ENCODE measurements around the gene HTRA1. TPM values are rescaled to one million over a fixed set of nuclear protein-coding genes. Genes with fewer than 3 reads are reported as not detected.

Gene HTRA1
- total RNA-seq, 1 donor from 2014 or later, result 125 TPM

DNA sequence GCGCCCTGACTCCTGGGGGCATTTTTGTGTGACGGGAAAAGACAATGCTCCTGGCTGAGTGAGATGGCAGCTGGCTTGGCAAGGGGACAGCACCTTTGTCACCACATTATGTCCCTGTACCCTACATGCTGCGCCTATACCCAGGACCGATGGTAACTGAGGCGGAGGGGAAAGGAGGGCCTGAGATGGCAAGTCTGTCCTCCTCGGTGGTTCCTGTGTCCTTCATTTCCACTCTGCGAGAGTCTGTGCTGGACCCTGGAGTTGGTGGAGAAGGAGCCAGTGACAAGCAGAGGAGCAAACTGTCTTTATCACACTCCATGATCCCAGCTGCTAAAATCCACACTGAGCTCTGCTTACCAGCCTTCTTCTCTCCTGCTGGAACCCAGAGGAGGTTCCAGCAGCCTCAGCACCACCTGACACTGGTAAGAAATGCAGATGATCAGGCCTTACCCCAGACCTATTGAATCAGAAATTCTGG, 6.7 kb upstream of the HTRA1 start, which contains the start of gene ARMS2:
ARMS2 (plus strand) TSS at position 51 of the 478 bp plus-strand sequence; CDS start at position 126, 75 bp downstream.
- DNase-seq (ENCODE audit: low read depth in 2 of 2), result no peak

DNA sequence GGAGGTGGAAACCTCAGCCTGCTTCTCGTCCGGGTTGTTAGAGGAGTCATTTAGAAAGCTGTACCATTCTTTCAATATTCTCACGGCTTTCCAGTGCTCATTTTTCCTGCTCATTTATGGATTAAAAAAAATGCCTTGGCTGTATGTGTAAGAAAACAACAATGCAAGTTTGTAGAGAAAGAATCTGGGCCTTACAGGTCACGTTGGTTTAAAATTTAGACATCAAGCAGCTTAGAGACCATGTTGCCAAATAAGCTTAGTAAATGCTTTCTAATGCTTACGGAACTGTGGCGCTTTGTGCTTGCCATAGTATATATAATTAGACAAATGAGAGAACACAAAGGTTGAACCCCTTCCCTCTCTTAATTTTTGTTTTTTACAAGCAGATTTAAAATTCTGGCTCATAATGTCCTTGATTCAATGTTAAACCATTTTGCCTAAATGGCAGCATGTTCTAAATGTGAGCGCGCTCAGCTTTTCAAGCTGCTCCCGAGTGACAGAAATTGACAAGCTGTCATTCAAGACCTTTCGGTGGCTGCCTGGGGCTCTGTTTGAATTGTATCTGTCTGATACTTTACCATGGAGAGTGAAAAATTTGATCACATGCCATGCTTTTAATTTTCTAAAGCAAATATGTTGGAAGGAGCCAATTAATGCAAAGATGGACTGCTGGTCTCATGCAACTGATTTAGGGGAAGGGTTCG, 5.8 kb upstream of the HTRA1 start:
- DNase-seq (ENCODE audit: low read depth in 2 of 2), result no peak

DNA sequence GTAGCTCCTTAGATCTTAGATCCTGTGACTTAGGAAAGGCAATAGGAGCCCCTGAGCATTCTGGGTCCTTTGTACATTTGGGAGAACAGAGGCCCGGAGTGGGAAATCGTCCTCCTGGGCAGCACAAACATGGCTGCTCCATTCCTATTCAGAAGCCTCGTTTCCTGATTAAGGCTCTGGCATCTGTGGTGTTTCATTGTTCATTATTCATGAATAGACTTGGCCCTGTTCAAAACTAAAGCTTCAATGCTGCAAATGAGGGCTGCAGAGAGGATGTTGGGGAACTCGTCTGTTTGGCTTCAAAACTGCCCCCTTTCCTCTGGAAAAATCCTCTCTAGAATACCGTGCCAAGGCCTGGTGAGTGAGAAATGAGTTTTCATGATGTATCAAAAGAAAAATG, 3.4 kb upstream of the HTRA1 start:
- peak in 1 of 2 donors; percentile 67 for DNase-seq (ENCODE audit: low read depth in 2 of 2)

DNA sequence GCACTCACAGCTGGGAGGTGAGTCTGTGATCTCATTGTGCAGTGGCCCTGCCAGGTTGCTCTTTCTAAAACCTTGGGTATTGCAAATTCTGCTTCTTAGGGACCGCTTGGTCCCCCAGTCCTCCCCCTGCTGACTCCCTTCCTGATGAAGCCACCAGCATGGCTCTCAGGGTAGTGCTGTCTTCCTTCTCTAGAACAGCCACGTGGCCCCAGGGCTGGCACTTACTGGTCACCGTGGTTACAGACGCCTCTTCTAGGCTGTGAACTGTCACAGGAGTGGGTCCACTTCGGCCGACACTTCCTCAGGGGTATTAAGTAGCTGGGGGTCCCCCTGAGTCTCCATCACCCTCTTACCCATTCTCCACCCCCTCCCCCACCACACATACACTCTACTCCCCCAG, 2.7 kb upstream of the HTRA1 start:
- no peak for DNase-seq (ENCODE audit: low read depth in 2 of 2)

DNA sequence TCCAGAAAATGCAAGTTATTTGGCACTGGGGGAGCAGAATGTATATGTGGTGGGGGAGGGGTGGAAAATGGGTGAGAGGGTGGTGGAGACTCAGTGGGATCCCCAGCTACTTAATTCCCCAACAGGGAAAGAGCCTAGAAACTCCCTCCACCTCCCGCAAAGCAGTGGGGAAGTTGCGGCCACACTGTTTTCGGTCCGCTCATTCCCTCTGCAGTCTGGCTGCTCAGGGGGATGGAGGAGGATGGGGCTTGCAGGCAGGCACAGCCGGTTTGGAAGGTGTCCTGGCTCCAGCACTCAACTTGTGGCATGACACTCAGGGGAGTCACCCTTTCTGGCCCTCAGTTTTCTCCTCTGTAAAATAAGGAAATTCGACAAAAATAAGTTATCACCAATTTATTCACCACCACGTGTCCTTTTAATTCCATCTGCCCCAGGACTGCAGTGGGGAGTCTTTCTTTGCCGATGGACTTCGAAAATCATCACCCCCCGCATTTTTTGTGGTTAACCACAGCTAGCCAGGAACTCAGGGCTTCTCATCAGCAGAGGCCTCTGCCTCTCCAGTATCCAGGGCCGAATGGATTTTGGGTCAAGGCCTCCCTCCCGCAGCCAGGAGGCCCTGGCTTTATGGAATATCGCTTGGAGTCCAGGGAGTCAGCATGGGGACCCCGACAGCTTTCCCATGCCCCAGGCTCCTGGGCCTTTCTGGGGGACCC, 1.6 kb upstream of the HTRA1 start:
- DNase-seq (ENCODE audit: low read depth in 2 of 2), result no peak

DNA sequence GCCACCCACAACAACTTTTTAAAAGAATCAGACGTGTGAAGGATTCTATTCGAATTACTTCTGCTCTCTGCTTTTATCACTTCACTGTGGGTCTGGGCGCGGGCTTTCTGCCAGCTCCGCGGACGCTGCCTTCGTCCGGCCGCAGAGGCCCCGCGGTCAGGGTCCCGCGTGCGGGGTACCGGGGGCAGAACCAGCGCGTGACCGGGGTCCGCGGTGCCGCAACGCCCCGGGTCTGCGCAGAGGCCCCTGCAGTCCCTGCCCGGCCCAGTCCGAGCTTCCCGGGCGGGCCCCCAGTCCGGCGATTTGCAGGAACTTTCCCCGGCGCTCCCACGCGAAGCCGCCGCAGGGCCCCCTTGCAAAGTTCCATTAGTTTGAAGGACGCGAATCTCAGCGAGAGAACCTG, 461 bp upstream of the HTRA1 start:
- peak in 1 of 2 donors; percentile 11 for DNase-seq (ENCODE audit: low read depth in 2 of 2)

DNA sequence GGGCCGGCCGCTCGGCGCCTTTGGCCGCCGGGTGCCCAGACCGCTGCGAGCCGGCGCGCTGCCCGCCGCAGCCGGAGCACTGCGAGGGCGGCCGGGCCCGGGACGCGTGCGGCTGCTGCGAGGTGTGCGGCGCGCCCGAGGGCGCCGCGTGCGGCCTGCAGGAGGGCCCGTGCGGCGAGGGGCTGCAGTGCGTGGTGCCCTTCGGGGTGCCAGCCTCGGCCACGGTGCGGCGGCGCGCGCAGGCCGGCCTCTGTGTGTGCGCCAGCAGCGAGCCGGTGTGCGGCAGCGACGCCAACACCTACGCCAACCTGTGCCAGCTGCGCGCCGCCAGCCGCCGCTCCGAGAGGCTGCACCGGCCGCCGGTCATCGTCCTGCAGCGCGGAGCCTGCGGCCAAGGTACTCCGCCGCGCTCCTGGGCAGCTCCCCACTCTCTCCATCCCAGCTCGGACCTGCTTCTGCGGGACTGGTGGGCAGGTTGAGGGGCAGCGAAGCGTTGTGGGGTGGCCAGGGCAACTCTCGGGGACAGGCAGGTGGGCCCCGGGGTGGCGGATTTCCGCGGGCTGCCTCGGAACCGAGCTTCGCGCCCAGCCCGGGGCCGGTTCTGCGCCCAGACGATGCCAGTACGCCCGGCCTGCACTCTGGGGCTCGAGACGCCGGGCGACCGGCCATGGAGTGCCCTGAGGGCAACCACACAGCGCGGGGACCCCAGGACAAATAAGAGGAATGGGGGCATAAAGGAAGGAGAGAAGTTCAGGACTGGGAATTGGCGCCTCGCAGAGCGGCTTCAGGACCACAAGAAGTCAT, 578 bp downstream of the HTRA1 start:
- DNase-seq (ENCODE audit: low read depth in 2 of 2), result peak; percentile 45 to 56

DNA sequence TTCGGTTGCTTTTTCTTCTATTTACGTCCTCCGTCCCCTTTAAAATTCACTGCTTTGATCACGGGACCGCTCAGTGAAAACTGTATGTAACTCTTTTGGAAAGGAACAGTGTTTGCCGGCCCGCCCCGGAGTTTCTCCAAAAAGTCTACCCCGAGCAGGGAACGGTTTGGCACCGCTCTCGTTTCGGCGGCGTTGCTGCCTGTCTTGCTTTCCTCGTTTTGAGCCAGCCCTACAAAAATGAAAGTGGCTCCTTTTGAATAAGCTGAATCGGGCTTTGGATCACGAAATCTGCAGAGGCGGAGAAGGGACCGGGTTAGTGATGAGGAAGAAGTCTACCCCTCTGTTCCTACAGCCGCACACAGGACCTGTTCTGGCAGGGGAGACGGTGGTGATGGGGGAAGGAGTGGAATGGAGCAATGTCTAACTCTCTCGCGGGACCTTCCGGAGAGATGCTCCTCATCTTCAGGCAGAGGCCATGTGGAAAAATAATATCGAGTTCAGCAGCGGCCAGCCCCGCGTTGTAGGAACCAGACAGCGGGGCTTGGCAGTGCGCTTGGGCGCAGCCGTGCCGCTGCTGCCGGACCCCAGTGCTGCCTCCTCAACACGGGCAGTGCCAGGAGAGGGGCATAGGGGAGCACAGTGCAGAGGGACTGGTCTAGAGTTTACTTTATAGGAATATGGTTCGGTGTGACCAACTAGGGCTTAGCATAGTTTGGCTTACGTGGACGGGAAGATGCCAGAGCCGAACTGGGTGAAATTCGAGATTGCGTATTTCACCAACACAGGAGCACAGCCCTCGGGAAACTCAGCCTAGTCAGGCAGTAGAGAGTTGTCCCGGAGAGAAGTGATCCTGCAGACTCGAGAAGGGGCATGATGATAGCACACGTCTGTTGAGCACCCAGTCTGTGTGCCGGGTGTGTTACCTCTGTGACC, 1.4 kb downstream of the HTRA1 start:
- peak; percentile 44 to 50 for DNase-seq (ENCODE audit: low read depth in 2 of 2)

DNA sequence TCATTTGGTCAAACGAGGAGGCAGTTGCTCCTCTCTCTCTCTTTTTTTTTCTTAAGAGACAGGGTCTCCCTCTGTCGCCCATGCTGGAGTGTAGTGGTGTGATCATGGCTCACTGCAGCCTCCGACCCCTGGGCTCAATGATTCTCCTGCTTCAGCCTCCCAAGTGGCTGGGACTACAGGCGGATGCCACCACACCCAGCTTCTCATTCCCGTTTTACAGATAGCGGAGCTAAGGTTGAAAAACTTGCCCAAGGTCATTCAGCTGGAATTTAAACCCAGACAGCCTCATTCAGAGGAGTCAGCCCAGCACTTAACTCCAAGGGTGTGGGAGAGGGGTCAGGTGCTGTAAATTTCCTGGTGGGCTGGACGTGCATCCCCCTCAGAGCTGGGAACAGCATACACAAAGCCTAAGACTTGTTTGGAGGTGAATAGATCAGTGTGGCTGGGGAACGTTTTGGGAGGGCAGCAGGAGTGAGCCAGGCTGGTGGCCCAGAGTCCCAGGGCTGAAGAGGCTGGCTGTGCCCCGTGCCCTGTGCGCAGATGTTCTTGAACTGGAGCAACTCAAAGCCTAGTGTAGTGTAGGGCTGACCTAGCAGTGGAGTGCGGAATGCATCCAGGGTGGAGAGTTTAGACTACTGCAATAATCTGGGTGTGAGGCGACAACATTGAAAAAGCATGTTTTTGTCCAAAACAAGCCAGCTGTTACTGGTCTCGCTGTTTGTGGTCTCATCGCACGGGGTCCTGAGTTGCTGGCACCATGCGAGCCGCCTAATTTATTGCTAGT, 2.3 kb downstream of the HTRA1 start:
- DNase-seq (ENCODE audit: low read depth in 2 of 2), result no peak

DNA sequence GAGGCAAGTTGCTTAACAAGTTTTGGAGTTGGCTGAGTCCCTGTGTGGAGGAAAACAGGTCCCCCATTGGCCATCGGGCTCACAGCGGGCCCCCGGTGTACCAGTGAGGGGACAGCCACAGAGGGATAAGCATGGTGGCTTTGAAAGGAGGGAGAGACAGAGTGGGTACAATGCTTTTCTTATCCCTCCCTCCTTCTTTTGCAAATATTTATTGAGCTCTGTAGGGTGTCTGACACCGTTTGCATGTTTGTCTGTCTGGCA, 2.8 kb downstream of the HTRA1 start:
- DNase-seq (ENCODE audit: low read depth in 2 of 2), result no peak

DNA sequence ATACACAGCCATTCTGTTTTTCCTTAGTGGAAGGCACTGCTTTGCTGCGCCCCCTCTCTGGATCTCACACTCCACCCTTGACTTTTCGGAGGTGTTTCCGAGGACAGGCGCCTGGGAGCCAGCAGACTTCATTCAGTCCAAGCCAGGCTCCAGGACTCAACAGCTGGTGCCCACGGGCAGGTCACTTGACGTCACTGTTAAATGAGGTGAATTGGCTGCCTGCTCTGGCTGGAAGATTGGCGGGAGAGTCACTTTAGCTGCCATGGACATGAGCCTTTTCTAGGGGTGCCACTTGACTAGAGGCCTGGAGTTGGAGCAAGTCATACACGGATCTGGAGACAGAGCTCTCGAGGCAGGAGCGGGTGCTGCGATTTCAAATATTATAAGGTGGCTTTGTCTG, 3.2 kb downstream of the HTRA1 start:
- DNase-seq (ENCODE audit: low read depth in 2 of 2), result no peak

DNA sequence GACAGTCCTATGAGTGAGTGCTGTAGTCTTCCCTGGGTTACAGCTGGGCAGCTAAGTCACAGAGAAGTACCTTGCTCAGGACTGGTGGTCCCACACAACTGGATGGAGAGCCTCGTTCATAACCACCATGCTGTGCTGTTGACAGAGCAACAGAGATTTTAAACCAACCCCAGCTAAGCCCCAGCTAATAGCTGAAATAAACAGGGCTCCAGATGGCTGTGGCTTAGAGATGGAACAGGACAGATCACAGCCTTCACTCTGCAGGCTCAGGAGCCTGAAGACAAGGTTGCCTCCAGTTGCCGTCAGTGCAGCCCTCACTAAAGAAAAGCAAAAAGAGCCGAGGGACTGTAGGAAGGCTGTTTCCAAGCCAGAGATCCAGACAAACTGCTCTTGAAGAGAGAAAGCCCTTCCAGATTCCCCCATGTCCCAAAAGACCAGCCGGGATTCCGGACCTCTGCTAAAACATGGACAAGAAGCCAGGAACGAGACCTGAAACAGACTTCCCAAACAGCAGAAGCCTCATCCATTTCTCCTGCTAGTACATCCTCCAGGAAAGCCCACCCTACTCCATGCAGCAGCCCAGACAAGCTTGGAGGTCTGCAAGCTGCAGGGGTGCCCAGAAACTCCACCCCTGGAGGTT, 4.2 kb downstream of the HTRA1 start:
- no peak for DNase-seq (ENCODE audit: low read depth in 2 of 2)

DNA sequence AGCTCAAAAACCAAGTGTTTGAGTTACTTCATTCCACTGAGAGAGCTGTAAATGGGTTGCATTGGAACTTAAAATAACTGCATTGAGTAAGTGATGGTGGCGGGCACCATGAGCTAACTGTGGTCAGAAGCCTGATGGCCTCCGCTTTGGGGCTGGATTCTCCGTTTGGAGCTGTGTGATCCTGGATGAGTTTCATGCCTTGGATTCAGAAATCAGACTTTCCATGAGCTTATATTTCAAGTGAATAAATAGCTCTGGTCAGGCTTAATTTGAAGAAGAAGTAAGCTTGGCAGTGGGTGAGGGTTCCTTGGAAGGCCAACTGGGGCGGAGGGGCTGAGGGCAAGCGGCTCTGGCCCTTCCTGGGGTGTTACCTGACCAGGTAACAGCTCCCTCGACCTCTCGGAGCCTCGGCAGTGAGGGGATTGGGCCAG, 5.6 kb downstream of the HTRA1 start:
- no peak for DNase-seq (ENCODE audit: low read depth in 2 of 2)

DNA sequence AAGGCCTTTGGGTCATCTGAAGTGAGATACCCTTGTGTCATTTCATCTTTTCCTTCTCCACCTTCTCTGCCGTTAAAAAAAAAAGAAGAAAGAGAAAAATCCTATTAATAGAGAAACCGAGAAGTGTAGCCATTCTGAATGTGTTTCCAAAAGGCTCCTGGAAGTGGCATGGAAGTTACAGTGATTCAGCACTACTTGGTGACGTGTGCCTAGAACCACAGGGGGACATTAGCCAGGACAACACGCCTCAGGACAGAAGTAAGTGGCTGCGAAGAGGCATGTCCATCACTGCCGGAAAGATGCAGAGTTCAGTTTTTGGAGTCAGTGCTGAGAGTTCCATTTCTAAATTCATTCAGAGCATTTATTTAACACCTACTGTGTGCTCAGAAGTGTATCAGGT, 6.3 kb downstream of the HTRA1 start:
- no peak for DNase-seq (ENCODE audit: low read depth in 2 of 2)

DNA sequence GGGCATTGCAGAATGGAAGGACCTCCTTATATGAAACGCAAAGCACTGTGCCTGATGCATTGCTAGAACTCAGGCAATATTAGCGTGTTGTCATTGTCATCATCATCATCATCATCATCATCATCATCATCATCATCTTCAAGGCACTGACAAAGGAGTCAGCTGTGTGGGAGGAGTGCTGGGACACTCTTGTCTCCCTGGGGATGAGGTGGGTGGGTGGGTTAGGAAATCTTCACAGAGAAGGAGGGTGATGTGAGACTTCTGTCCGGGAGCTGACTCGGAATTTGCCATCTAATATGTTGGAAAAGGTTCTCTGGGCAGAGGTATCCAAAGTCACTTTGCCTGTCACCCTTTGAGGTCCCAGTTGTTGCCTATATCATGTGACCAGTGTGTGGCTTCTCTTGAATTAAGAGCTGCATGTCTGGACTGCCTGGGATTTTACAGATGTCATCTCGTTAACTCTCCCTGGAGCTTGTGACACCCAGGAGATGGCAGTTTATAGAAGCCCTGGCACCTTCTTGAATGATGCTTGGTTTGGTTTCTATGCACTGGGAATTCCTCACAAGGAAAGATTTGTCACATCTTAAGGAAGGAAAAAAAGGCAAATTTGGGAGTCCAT, 7.1 kb downstream of the HTRA1 start:
- DNase-seq (ENCODE audit: low read depth in 2 of 2), result no peak

DNA sequence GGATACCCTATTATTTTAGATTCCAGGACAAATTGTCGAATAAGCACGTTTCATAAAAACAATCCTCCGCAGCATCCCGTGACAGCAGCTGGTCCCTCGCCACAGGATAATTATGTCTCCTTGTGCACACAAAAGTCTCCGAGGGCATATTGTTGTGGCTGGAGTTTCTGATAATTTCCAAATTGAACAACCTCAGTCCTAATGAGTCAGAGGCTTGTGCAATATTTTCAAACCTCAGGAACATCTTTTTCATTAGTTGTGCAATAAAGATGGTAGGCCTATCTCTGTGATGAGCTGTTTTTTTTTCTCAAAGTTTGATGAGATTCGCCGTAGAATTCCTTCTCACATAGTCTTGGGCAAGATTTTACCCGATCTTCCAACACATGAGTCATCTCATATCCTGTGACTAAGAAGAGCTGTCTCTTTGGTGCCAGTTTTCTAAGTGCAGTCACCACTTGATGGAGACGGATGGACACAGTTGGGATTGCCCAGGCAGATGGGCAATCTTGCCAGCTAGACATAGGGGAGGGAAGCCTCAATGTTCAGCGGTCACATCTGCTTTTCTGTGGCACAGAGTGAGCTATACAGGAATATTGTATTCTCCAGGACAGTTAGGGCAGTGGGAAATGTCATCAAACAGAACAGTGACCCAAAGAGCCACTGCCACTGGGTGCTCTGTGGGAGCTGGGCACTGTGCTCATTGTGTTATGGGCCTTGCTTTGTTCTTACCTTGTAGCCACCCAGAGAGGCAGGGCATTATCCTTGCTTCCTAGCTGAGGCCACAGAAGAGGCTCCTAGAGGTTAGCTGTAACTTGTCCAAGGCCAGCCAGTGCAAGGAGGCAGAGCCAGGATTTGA, 7.8 kb downstream of the HTRA1 start:
- DNase-seq (ENCODE audit: low read depth in 2 of 2), result peak; percentile 18 to 88

DNA sequence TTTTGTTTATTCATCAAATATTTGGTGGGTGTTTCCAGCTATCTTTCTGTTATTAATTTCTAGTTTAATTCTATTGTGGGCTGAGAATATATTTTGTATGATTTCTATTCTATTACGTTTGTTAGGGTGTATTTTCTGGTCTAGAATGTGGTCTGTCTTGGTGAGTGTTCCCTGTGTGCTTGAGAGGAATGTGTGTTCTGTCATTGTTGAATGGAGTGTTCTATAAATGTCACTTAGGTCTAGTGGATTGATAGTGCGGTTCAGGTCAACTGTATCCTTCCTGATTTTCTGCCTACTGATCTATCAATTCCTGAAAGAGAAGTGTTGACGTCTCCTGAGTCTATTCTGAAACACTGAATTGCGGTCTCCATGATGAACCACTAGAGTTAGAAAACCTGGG, 8.5 kb downstream of the HTRA1 start:
- no peak for DNase-seq (ENCODE audit: low read depth in 2 of 2)

DNA sequence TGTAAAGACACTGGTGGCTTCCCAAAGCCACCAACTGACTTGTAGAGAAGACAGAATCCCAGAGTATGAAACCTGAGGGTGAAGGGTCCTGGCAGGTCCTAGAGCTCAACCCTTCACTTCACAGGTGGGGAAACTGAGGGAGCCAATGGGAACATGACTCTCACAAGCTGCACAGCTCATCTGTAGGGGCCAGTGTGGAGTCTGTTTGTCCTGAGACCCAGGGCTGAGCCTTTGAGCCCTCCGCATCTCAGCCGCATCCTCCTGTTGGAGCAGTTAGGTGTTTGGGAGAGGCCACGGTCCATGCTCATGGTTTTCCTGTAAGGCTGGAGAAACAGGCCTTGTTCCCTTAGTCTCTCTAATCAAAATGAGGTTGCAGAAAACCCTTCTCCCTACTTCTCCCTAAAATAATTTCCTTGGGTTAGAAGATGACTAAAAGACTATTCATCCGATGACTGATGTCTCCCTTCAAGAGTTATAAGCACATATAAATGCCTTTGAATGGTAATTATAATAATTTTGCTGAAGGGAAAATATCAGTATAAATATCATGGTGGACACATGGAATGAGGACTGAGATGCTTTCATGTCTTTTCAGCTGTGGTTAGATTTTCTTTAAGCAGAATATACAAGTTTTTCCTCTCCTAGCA, 10.3 kb downstream of the HTRA1 start:
- no peak for DNase-seq (ENCODE audit: low read depth in 2 of 2)
